Measurements from ENCODE around the gene LRRC49.

LRRC49 gene

DNA sequence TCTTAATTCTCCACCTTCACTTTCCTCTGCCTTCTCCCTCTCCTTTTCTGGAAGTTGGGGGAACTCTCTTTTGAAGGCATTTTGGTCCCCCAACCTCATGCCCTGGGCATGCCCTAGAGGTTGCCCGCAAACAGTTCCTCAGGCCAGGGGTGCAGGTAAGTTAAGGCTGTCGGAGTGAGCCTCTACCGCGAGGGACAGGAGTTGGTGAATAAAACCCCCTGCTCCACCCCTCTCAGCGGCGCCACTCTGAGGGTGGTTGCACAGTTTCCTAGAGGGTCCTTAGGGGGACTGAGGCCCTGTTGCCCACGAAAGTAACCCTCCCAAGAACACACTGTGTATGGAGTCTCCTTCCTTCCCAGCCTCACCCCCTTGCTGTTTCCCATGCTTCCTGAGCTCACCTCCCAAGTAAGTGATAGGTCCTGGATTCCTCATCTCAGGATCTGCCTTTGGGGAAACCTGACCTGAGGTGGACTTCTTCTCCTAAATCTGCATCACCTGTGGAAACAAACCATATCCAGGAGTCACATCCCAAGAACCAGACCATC lies 199.5 kb downstream of the LRRC49 start:
- TF ChIP-seq ZNF70 (CRISPR knock-in tag; IDR thresholded peaks at IDR 0.05) (no peak), ISL1 (CRISPR knock-in tag; IDR thresholded peaks at IDR 0.05) (no peak), ZFP3 (CRISPR knock-in tag; IDR thresholded peaks at IDR 0.05) (no peak), PATZ1 (CRISPR knock-in tag; IDR thresholded peaks at IDR 0.05; ENCODE audit: borderline replicate concordance) (no peak), TOX (CRISPR knock-in tag; IDR thresholded peaks at IDR 0.05; ENCODE audit: borderline replicate concordance) (no peak), CREB5 (CRISPR knock-in tag; IDR thresholded peaks at IDR 0.05; ENCODE audit: low read depth) (no peak), OSR1 (CRISPR knock-in tag; IDR thresholded peaks at IDR 0.05) (no peak), BACH2 (CRISPR knock-in tag; IDR thresholded peaks at IDR 0.05; ENCODE audit: borderline replicate concordance) (no peak), TCF4 (CRISPR knock-in tag; IDR thresholded peaks at IDR 0.05; ENCODE audit: borderline replicate concordance) (no peak), ZC3H10 (CRISPR knock-in tag; IDR thresholded peaks at IDR 0.05) (no peak), ARNTL (CRISPR knock-in tag; IDR thresholded peaks at IDR 0.05; ENCODE audit: borderline replicate concordance, low read depth) (no peak), GLIS3 (CRISPR knock-in tag; IDR thresholded peaks at IDR 0.05) (no peak)
- TF ChIP-seq, protein P1, sequence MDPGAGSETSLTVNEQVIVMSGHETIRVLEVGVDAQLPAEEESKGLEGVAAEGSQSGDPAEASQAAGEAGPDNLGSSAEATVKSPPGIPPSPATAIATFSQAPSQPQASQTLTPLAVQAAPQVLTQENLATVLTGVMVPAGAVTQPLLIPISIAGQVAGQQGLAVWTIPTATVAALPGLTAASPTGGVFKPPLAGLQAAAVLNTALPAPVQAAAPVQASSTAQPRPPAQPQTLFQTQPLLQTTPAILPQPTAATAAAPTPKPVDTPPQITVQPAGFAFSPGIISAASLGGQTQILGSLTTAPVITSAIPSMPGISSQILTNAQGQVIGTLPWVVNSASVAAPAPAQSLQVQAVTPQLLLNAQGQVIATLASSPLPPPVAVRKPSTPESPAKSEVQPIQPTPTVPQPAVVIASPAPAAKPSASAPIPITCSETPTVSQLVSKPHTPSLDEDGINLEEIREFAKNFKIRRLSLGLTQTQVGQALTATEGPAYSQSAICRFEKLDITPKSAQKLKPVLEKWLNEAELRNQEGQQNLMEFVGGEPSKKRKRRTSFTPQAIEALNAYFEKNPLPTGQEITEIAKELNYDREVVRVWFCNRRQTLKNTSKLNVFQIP (CRISPR knock-in tag; IDR thresholded peaks at IDR 0.05; ENCODE audit: borderline replicate concordance, low read depth), result no peak
- no peak for ATAC-seq

DNA sequence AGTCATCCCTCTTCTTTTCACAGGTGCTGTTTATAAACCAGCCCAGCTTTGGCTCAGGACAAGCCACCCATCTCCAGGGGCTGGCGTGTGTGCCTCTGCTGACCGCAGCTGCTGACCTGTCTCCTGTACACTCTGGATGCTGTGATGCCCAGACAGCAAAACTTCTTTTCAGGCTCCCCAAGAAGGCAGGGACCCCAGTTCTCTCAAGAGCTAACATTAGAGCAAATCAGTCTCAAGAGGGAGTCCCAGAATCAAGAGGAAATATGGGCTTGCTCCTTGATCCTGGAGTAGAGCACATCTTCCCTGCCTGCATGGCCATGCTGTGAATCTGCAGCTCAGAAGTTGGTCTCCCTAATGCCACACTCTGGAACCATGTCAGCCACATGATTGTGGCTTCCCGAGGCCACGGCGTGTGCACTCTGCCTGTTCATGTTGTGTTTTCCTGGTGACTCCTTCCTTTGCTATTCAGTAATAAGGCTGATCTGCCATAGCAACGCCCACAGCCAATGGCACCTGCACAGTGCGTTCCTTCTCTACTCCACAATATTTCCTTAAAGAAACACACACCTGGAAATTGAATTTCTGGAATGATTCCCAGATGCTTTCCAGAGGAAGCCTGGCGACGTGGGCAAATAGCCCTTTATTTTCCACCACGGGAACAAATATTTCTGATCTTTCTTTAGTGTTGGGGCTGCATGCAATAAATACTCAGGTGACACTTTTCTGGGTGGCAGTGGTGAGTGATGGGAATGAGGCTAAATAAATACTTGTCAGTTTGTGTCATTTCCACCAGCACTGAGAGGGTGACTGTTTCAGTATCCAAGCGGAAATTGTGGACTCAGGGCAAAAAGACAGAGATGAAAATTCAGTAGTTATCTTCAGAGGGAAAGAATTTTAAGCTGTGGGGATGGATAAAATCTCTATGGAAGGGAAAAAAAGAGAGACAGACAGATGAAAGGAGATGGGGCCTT lies 200.7 kb downstream of the LRRC49 start:
- ATAC-seq, result peak; percentile 91
- TF ChIP-seq ZC3H10 (CRISPR knock-in tag; IDR thresholded peaks at IDR 0.05), result no peak
- no peak for TF ChIP-seq OSR1 (CRISPR knock-in tag; IDR thresholded peaks at IDR 0.05)
- TF ChIP-seq GLIS3 (CRISPR knock-in tag; IDR thresholded peaks at IDR 0.05), result no peak

GRCh38 chr15:71094137-71094536 lies 201.5 kb downstream of the LRRC49 start:
- TF ChIP-seq GLIS3 (CRISPR knock-in tag; IDR thresholded peaks at IDR 0.05), result no peak
- TF ChIP-seq, protein P2, sequence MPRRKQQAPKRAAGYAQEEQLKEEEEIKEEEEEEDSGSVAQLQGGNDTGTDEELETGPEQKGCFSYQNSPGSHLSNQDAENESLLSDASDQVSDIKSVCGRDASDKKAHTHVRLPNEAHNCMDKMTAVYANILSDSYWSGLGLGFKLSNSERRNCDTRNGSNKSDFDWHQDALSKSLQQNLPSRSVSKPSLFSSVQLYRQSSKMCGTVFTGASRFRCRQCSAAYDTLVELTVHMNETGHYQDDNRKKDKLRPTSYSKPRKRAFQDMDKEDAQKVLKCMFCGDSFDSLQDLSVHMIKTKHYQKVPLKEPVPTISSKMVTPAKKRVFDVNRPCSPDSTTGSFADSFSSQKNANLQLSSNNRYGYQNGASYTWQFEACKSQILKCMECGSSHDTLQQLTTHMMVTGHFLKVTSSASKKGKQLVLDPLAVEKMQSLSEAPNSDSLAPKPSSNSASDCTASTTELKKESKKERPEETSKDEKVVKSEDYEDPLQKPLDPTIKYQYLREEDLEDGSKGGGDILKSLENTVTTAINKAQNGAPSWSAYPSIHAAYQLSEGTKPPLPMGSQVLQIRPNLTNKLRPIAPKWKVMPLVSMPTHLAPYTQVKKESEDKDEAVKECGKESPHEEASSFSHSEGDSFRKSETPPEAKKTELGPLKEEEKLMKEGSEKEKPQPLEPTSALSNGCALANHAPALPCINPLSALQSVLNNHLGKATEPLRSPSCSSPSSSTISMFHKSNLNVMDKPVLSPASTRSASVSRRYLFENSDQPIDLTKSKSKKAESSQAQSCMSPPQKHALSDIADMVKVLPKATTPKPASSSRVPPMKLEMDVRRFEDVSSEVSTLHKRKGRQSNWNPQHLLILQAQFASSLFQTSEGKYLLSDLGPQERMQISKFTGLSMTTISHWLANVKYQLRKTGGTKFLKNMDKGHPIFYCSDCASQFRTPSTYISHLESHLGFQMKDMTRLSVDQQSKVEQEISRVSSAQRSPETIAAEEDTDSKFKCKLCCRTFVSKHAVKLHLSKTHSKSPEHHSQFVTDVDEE (CRISPR knock-in tag; IDR thresholded peaks at IDR 0.05), result no peak
- TF ChIP-seq TCF4 (CRISPR knock-in tag; IDR thresholded peaks at IDR 0.05; ENCODE audit: borderline replicate concordance), result no peak
- TF ChIP-seq ZNF8 (CRISPR knock-in tag; IDR thresholded peaks at IDR 0.05), result no peak
- no peak for TF ChIP-seq PATZ1 (CRISPR knock-in tag; IDR thresholded peaks at IDR 0.05; ENCODE audit: borderline replicate concordance)
- TF ChIP-seq ZNF565 (CRISPR knock-in tag; conservative IDR thresholded peaks at IDR 0.05; ENCODE audit: low read depth), result no peak
- no peak for TF ChIP-seq RARB (CRISPR knock-in tag; IDR thresholded peaks at IDR 0.05)
- no peak for TF ChIP-seq ZNF70 (CRISPR knock-in tag; IDR thresholded peaks at IDR 0.05)
- TF ChIP-seq ISL1 (CRISPR knock-in tag; IDR thresholded peaks at IDR 0.05), result no peak
- TF ChIP-seq, protein P3, sequence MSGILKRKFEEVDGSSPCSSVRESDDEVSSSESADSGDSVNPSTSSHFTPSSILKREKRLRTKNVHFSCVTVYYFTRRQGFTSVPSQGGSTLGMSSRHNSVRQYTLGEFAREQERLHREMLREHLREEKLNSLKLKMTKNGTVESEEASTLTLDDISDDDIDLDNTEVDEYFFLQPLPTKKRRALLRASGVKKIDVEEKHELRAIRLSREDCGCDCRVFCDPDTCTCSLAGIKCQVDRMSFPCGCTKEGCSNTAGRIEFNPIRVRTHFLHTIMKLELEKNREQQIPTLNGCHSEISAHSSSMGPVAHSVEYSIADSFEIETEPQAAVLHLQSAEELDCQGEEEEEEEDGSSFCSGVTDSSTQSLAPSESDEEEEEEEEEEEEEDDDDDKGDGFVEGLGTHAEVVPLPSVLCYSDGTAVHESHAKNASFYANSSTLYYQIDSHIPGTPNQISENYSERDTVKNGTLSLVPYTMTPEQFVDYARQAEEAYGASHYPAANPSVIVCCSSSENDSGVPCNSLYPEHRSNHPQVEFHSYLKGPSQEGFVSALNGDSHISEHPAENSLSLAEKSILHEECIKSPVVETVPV (CRISPR knock-in tag; IDR thresholded peaks at IDR 0.05), result no peak
- ATAC-seq, result no peak
